Neural cell (in vitro differentiated cells): ENCODE measurements around the gene NTPCR. TPM values are rescaled to one million over a fixed set of nuclear protein-coding genes. Genes with fewer than 3 reads are reported as not detected.

Source experiments
- H2AFZ ChIP-seq: fragments of 200-600, 300-800 bp; sonication (generic), shearing (Covaris generic); 2 replicates; pipeline ENCODE4 v1.6.0; 2014; ENCODE audit warnings: low read depth, mild to moderate bottlenecking, antibody characterized with exemption, low read length, moderate library complexity
- H3F3A ChIP-seq: fragments of 200-600 bp; shearing (Covaris generic); 2 replicates; pipeline ENCODE4 v1.6.1; 2016; ENCODE audit warnings: mild to moderate bottlenecking, moderate library complexity, mixed read lengths, antibody characterized with exemption, low read length; ENCODE audit not compliant: insufficient read depth, poor library complexity, severe bottlenecking
- H3K27ac ChIP-seq: fragments of 200-600, 300-800 bp; sonication (generic), shearing (Covaris generic); 2 replicates; pipeline ENCODE4 v1.5.1; 2014; ENCODE audit warnings: mild to moderate bottlenecking, low read length, moderate library complexity
- H3K27me3 ChIP-seq: fragments of 300-800, 200-600 bp; sonication (generic), shearing (Covaris generic); 2 replicates; pipeline ENCODE4 v1.6.0; 2014; ENCODE audit warnings: mild to moderate bottlenecking, low read depth, low read length, moderate library complexity; ENCODE audit not compliant: insufficient read depth
- H3K36me3 ChIP-seq: fragments of 300-800, 200-600 bp; sonication (generic), shearing (Covaris generic); 2 replicates; pipeline ENCODE4 v1.5.1; 2014; ENCODE audit warnings: mild to moderate bottlenecking, antibody characterized with exemption, low read length, moderate library complexity; ENCODE audit not compliant: insufficient read depth
- H3K4me2 ChIP-seq: fragments of 300-800, 200-600 bp; sonication (generic), shearing (Covaris generic); 2 replicates; pipeline ENCODE4 v1.6.0; 2014; ENCODE audit warnings: mild to moderate bottlenecking, low read length
- H3K4me3 ChIP-seq: fragments of 300-800, 200-600 bp; sonication (generic), shearing (Covaris generic); 2 replicates; pipeline ENCODE4 v1.5.1; 2014; ENCODE audit warnings: mild to moderate bottlenecking, low read length, moderate library complexity
- H3K79me2 ChIP-seq: fragments of 200-600 bp; shearing (Covaris generic); replicated peaks from 2 replicates; pipeline ENCODE4 v1.6.0; 2014; ENCODE audit warnings: mild to moderate bottlenecking, low read length, moderate library complexity; ENCODE audit not compliant: insufficient read depth
- H3K9ac ChIP-seq: fragments of 300-800, 200-600 bp; sonication (generic), shearing (Covaris generic); 2 replicates; pipeline ENCODE4 v1.6.1; 2016; ENCODE audit warnings: mild to moderate bottlenecking, low read length, mixed read lengths
- H3K9me2 ChIP-seq: fragments of 200-600 bp; shearing (Covaris generic); 2 replicates; pipeline ENCODE4 v1.6.1; 2016; ENCODE audit warnings: mild to moderate bottlenecking, low read length, mixed read lengths; ENCODE audit not compliant: insufficient read depth
- H3K9me3 ChIP-seq: fragments of 200-600, 300-800 bp; sonication (generic), shearing (Covaris generic); 2 replicates; pipeline ENCODE4 v1.6.1; 2016; ENCODE audit warnings: mild to moderate bottlenecking, mixed run types, low read length, moderate library complexity, mixed read lengths
- H4K20me1 ChIP-seq: fragments of 200-600 bp; shearing (Covaris generic); 2 replicates; pipeline ENCODE4 v1.6.1; 2016; ENCODE audit warnings: mild to moderate bottlenecking, mixed run types; ENCODE audit not compliant: insufficient read depth
- EP300 ChIP-seq: fragments of 450-650 bp; conservative IDR thresholded peaks from 2 replicates; pipeline ENCODE4 v1.6.1; 2014; ENCODE audit warnings: antibody characterized with exemption, mild to moderate bottlenecking, moderate library complexity; ENCODE audit not compliant: poor library complexity, severe bottlenecking
- EZH2 ChIP-seq: fragments of 200-600, 300-800 bp; shearing (Covaris generic), sonication (generic); IDR thresholded peaks from 2 replicates; pipeline ENCODE4 v1.6.1; 2014; ENCODE audit warnings: antibody characterized with exemption, low read length, borderline replicate concordance, mild to moderate bottlenecking; ENCODE audit not compliant: insufficient read depth, poor library complexity, severe bottlenecking
- MXI1 ChIP-seq: fragments of 450-650 bp; conservative IDR thresholded peaks from 2 replicates; pipeline ENCODE4 v1.6.1; 2014; ENCODE audit warnings: antibody characterized with exemption, mild to moderate bottlenecking; ENCODE audit not compliant: poor library complexity, severe bottlenecking
- POLR2AphosphoS5 ChIP-seq: IDR thresholded peaks from 2 replicates; pipeline ENCODE4 v1.6.1; 2012
- RAD21 ChIP-seq: fragments of 450-650 bp; conservative IDR thresholded peaks from 2 replicates; pipeline ENCODE4 v1.6.1; 2014; ENCODE audit warnings: antibody characterized with exemption, mild to moderate bottlenecking, moderate library complexity
- SMC3 ChIP-seq: fragments of 450-650 bp; conservative IDR thresholded peaks from 2 replicates; pipeline ENCODE4 v1.6.1; 2014; ENCODE audit warnings: antibody characterized with exemption, mild to moderate bottlenecking, moderate library complexity; ENCODE audit not compliant: poor library complexity
- TAF1 ChIP-seq: IDR thresholded peaks from 2 replicates; pipeline ENCODE4 v1.6.1; 2012; ENCODE audit warnings: low read depth
- polyA plus RNA-seq: library from polyadenylated mRNA; depleted of rRNA; stranded (reverse); fragments of >200 nt; gene quantifications from 2 replicates; pipeline ENCODE4 v1.2.3, GENCODE V29; 2014
- TF ChIP-seq, protein P1 (sequence below): fragments of 450-650 bp; IDR thresholded peaks from 2 replicates; pipeline ENCODE4 v1.5.1; 2014; ENCODE audit warnings: antibody characterized with exemption, mild to moderate bottlenecking, moderate library complexity; ENCODE audit not compliant: poor library complexity, severe bottlenecking
- TF ChIP-seq, protein P2 (sequence below): IDR thresholded peaks from 2 replicates; pipeline ENCODE4 v1.6.1; 2012; ENCODE audit warnings: borderline replicate concordance

Gene NTPCR
- polyA plus RNA-seq, 1 donor from 2014 or later: 36.7 TPM

DNA sequence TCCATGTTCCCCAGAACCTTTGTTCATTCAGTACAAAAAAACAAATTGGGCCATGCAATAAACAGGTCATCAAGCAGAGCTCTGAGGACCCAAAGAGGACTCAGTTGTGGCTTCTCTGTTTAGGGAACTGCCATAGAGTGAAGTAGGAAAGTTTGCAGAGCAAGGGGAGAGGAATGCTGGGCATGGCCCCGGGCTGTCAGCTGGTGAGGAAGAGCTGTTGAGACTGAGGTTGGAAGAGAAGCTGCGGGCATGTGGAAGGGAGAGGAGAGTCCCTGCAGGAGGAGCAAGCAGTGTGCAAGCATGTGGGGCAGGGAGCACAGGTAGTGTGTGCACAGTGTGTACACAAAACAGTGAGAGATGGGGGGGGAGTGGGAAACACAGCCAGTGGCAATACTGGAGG lies 71.8 kb downstream of the NTPCR start:
- Histone ChIP-seq H3K79me2 (no peaks in the 10 kb centered on the region), H2AFZ (no peak overlapping the region), H3K27ac (no peak overlapping the region), H3K9ac (no peak overlapping the region), H3K9me3 (no peaks in the 10 kb centered on the region), H3K36me3 (no peaks in the 10 kb centered on the region), H4K20me1 (no peaks in the 10 kb centered on the region), H3K27me3 (no peaks in the 10 kb centered on the region), H3K9me2 (no peaks in the 10 kb centered on the region), H3K4me2 (no peak overlapping the region), H3K4me3 (no peak overlapping the region), H3F3A (no peaks in the 10 kb centered on the region)
- no peak for TF ChIP-seq POLR2AphosphoS5
- no peak for TF ChIP-seq EP300
- TF ChIP-seq, protein P1, sequence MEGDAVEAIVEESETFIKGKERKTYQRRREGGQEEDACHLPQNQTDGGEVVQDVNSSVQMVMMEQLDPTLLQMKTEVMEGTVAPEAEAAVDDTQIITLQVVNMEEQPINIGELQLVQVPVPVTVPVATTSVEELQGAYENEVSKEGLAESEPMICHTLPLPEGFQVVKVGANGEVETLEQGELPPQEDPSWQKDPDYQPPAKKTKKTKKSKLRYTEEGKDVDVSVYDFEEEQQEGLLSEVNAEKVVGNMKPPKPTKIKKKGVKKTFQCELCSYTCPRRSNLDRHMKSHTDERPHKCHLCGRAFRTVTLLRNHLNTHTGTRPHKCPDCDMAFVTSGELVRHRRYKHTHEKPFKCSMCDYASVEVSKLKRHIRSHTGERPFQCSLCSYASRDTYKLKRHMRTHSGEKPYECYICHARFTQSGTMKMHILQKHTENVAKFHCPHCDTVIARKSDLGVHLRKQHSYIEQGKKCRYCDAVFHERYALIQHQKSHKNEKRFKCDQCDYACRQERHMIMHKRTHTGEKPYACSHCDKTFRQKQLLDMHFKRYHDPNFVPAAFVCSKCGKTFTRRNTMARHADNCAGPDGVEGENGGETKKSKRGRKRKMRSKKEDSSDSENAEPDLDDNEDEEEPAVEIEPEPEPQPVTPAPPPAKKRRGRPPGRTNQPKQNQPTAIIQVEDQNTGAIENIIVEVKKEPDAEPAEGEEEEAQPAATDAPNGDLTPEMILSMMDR: no peak
- TF ChIP-seq MXI1: no peak
- TF ChIP-seq RAD21: no peak
- TF ChIP-seq SMC3: no peak
- no peak for TF ChIP-seq EZH2
- no peak for TF ChIP-seq TAF1
- TF ChIP-seq, protein P2, sequence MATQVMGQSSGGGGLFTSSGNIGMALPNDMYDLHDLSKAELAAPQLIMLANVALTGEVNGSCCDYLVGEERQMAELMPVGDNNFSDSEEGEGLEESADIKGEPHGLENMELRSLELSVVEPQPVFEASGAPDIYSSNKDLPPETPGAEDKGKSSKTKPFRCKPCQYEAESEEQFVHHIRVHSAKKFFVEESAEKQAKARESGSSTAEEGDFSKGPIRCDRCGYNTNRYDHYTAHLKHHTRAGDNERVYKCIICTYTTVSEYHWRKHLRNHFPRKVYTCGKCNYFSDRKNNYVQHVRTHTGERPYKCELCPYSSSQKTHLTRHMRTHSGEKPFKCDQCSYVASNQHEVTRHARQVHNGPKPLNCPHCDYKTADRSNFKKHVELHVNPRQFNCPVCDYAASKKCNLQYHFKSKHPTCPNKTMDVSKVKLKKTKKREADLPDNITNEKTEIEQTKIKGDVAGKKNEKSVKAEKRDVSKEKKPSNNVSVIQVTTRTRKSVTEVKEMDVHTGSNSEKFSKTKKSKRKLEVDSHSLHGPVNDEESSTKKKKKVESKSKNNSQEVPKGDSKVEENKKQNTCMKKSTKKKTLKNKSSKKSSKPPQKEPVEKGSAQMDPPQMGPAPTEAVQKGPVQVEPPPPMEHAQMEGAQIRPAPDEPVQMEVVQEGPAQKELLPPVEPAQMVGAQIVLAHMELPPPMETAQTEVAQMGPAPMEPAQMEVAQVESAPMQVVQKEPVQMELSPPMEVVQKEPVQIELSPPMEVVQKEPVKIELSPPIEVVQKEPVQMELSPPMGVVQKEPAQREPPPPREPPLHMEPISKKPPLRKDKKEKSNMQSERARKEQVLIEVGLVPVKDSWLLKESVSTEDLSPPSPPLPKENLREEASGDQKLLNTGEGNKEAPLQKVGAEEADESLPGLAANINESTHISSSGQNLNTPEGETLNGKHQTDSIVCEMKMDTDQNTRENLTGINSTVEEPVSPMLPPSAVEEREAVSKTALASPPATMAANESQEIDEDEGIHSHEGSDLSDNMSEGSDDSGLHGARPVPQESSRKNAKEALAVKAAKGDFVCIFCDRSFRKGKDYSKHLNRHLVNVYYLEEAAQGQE: no peak

DNA sequence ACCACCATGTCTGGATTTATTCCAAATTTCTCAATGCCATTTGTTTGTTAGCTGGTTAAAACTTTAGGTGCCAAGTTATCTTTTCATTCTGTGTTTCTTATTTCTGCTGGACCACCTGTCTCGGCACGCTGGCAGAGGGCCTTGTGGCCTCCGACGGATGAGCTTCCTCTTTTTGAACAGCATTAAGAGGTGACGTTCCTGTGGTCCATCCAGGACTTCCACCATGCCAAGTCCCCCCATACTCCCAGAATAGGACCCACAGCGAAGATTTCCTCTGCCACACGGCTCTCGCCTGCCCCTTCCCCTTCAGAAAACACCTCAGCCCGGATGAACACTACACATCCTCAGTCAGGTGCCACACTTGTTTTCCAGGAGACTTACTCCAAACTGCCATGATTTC lies 73.8 kb downstream of the NTPCR start:
- TF ChIP-seq MXI1 (no peak), RAD21 (no peak), EZH2 (no peak), TAF1 (no peak), EP300 (no peak), POLR2AphosphoS5 (no peak), SMC3 (no peak)
- TF ChIP-seq, protein P1: no peak
- TF ChIP-seq, protein P2: no peak
- Histone ChIP-seq H3K27me3 (no peaks in the 10 kb centered on the region), H3K36me3 (no peaks in the 10 kb centered on the region)

More for the DNA sequence above, 73.8 kb downstream of the NTPCR start:
- Histone ChIP-seq H2AFZ (no peak overlapping the region), H3K4me3 (no peak overlapping the region), H3K4me2 (no peak overlapping the region), H3F3A (no peaks in the 10 kb centered on the region), H3K9me3 (no peaks in the 10 kb centered on the region), H3K79me2 (no peaks in the 10 kb centered on the region), H3K9ac (no peak overlapping the region), H3K27ac (no peak overlapping the region), H3K9me2 (no peaks in the 10 kb centered on the region), H4K20me1 (no peaks in the 10 kb centered on the region)
